Measurements from ENCODE around the gene TSKU.
"Not testable (repeated sequence)": the region's sequence is repeated elsewhere in the genome, so short reads cannot be mapped to it uniquely, and the experiment has no call there.

Gene TSKU

DNA sequence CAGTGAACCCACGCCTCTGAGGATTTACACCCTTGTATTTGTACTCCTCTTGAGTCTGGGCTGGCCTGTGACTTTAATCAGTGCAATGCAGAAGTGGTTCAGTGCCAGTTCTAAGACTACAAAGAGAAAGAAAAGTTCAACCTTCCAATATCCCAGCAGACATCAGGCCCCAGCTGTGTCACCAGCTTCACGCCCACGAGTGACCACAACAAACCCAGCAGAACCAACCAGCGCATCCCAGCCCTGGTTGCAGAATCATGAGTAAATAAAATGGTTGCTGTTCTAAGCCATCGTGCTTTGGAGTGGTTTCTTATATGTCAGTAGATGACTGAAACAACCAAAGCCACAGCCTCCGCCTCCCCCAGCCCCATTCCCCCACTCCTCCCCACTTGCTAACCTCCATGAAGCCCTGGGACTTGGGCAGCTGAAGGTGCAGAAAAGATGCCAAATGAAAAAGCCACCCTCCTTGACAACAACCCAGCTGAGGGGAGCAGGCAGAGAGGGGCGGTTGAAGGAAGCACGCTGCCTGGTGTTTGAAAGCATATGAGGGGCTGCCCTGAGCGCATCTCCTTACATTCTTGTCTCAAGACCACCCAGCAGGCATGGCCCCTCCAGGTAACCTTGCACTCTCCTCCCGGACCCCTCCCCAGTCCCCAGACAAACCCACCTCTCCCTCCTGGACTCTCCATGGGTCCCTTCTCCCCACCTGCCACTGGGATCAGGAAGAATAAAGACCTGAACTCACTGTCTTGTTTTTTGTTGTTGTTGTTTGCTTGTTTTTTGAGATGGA lies 20.9 kb downstream of the TSKU start:
- no peak for DNase-seq

- DNase-seq: no peak
Measured at GRCh38 chr11:76805206-76805913, 22.2 kb downstream of the TSKU start.

DNA sequence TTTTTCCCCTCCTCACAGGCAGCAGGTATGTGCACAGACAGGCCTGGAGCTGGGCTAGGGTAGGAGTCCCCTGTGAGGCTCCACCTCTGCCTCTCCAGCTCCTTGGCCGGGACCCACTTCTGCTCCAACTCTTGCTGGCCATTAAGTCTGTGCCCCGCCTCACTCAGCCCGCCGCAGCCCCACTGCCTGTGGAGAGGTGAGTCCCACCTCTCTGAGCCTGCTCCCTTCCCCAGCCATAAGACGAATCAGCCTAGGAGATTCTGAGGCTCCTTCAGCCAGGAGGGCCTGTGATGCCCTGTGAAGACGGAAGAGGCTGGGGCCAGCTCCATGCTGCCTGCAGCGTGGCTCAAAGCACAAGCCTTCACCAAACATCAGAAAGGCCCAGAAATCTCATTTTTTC lies 23.0 kb downstream of the TSKU start:
- DNase-seq: no peak

DNA sequence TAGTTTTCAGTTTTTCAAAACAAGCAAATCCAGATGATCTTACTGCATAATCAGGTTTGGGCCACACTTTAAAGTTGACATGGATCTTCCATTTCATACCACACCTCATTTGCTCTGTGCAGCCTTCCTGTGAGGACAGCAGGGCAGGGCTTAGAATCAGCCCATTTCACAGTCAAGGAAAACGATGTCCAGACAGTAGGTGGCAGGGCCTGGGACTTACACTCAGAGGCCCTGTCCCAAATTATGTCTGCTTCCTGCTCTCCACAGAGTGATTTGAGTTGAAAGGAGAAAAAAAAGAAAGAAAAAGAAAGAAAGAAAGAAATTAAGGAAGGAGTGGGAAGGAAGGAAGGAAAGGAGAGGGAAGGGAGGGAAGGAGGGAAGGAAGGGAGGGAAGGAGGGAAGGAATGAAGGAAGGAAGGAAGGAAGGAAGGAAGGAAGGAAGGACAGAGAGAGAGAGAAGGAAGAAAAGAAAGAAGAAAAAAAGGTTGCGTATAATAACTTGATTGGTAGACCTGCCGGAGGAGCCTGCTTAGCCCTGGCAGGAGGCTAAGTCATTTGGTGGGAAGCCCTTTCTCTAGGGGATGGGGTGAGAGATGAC lies 23.6 kb downstream of the TSKU start:
- no peak for DNase-seq

DNA sequence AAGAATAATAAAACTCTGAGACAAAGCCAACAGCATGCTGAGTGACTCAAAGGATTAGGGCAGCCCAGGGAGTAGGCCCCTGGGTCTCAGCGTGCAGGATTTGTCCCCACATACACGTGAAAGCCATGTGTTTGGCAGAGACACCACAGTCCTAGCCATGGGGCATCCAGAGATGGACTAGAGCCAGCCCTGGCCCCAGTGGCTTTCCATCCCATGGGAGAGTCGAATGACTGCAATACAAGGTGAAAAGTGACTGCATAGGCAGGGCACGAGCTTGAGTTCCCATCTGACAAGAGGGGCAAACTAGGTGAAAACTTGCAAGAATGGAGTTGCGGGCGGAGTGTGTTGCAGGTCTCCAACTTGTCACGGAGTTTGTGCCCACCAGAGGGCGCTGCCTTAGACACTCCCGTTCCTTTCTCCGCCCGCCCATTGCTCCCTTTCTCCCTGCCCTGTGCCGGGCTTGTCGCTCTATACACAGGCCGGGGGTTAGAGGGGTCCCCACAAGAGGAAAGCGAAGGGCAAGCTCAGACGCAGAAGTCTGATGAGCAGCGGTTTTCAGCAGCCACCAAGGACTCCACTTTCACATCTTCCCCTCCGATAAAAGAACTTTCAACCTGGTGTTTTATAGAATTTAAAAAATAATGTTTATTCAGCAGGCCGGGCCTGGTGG lies 24.2 kb downstream of the TSKU start:
- DNase-seq: peak; percentile 51

- no peak for DNase-seq
Measured at GRCh38 chr11:76808171-76808570, 25.0 kb downstream of the TSKU start.

DNA sequence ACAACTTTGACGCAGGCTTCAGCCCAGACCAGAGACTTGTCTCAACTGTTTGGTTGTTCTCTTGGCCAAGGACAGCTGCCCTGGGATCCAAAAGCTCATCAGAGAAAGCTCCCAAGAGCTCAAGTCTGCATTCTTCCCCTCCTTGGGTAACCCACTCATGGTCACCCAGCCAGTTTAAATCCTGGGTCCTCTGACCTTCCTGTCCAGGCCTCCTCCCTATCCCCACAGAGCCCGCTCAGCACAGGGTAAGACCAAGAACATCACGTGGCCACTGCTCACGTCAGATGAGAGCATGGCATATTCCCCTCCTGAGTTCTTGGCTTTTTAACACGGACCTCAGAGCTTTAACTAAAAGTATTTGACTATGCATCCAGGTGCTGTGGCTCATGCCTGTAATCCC lies 25.8 kb downstream of the TSKU start:
- no peak for DNase-seq

- no peak for DNase-seq
Measured at GRCh38 chr11:76810151-76810853, 27.1 kb downstream of the TSKU start.

GRCh38 chr11:76811259-76811658 lies 28.1 kb downstream of the TSKU start:
- DNase-seq: no peak

DNA sequence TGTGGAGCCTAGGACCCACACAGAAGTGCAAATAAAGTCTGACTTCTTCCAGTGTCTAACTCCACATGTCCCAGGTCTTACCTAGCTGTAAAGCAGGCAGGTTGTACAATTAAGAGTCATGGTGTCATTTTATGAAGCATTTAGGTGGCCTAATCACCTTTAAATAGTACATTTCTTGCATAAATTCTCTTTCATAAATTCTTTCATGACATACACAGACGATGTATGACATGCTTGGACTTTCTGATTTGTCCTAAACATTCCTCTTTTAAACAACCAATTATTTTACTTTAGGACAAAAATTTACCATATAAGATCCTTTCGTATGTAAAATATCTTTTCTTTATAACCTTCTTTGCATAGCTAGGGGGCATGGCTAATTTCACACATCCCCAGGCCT lies 31.3 kb downstream of the TSKU start:
- DNase-seq: no peak

DNA sequence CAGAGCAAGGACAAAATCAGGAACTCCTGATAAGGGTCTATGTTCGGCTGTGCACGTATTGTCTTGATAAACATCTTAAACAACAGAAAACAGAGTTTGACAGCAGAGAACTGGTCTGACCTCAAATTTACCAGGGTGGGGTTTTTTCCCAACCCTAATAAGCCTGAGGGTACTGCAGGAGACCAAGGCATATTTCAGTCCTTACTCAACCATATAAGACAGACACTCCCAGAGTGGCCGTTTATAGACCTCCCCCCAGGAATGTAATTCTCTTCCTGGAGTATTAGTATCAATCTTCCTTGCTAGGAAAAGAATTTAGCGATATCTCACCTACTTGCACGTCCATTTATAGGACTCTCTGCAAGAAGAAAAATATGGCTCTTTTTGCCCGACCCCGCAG lies 32.5 kb downstream of the TSKU start:
- not testable (repeated sequence) for DNase-seq

- DNase-seq: no peak
Measured at GRCh38 chr11:76820184-76820566, 37.0 kb downstream of the TSKU start.

GRCh38 chr11:76821396-76821795 lies 38.2 kb downstream of the TSKU start:
- DNase-seq: not testable (repeated sequence)

DNA sequence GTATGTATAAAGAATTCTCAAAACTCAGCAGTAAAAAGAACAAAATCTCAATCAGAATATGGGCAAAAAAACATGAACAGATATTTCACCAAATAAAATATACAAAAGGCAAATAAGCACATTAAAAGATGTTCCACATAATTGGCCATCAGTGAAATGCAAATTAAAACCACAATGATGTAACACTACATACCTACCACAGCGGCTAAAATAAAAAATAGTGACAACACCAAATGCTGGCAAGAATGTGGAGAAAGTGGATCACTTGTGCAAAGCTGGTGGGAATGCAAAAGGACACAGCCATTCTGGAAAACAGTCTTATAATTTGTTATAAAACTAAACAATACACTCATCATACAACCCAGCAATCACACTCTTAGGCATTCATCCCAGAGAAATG lies 39.2 kb downstream of the TSKU start:
- no peak for DNase-seq

DNA sequence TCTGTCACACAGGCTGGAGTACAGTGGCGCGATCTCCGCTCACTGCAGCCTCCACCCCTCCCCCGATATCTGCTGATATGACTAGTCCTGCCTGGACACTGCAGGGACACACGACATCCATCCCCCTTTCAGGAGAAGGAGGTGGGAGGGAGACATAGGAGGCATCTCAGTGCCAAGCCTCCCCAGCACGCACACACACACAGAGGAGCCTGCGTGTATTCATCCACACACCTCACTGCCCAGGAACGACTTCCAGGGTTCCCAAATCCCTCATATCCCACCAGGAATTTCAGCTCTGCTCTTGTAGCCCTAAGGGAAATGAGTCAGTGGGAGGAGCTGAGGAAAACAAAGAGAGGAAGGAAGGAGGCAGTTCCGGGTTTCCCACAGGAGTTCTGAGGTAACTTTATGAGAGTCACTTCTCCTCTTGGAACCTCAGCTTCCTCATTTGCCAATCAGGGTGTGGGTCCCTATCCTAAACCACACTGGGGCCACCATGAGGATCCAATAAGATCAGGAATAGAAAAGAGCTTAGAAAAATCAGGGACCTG lies 40.4 kb downstream of the TSKU start:
- DNase-seq: no peak

DNA sequence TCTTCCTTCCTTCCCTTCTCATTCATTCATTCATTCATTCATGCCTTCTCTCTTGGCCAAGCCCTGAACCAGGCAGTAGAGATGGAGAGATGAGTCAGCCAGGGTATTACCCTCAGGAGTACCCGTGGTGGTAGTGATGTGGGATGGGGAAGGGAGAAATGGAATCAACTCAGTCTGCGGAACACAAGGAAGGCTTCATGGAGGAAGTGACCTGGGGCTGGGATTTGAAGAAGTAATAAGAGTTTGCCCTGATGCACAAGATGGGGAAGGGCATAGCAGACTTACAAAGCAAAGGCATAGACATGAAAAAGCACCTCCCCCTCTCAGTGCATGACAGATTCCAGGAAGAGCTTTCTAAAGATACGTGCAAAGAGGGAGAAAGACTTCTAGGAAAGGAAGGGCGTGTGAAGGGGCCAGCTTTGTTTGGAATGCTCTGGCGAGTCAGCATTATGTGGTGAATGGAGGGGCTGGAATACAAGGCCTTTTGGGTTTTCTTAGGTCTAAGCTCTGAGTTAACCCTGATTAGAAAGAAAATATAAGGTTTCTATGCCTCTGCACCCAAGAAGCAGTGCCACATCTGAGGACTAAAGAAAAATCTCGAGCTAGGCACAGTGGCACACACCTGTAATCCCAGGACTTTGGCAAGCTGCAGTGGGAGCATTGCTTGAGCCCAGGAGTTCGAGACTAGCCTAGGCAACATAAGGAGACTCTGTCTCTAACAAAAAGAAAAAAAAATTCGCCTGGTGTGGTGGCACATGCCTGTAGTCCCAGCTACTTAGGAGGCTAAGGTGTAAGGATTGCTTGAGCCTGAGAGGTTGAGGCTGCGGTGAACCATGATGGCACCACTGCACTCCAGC lies 41.2 kb downstream of the TSKU start:
- DNase-seq: no peak

- no peak for DNase-seq
Measured at GRCh38 chr11:76824980-76825725, 42.0 kb downstream of the TSKU start.

- no peak for DNase-seq
Measured at GRCh38 chr11:76825726-76826396, 42.7 kb downstream of the TSKU start.

GRCh38 chr11:76826508-76826907 lies 43.4 kb downstream of the TSKU start:
- not testable (repeated sequence) for DNase-seq

DNA sequence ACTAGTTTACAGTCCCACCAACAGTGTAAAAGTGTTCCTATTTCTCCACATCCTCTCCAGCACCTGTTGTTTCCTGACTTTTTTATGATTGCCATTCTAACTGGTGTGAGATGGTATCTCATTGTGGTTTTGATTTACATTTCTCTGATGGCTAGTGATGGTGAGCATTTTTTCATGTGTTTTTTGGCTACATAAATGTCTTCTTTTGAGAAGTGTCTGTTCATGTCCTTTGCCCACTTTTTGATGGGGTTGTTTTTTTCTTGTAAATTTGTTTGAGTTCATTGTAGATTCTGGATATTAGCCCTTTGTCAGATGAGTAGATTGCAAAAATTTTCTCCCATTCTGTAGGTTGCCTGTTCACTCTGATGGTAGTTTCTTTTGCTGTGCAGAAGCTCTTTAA lies 43.8 kb downstream of the TSKU start:
- DNase-seq: not testable (repeated sequence)

Measured in NCI-H2029 (cell line).